HG03342 (cell line): ENCODE measurements around the gene SEMA3A.
"Not testable (repeated sequence)": the region's sequence is repeated elsewhere in the genome, so short reads cannot be mapped to it uniquely, and the experiment has no call there.

Source experiments
- ATAC-seq: cut with Tn5 transposase; IDR thresholded peaks from one replicate; pipeline ENCODE4 v1.9.1; 2021; ENCODE audit warnings: mild to moderate bottlenecking, moderate library complexity; ENCODE audit not compliant: unreplicated experiment

SEMA3A gene

GRCh38 chr7:84073186-84073875 is 121.3 kb downstream of the SEMA3A start:
- no peak for ATAC-seq

DNA sequence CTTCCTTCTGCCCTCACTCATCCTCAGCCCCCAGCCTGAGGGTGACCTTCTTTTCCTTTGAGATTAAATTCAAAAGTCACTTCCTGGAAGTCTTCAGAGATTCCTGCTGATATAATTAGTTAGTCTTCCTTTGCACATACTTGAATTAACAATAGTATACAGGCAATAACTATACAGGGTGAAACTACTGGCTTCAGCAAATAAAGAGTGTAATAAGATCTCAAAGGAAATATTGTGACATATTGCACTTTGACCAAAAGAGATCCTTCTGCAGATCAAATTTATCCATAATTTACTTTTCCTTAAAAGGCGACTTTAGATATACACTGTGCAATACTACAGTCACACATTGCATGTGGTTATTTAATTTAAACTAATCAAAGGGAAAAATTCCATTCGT is 123.8 kb downstream of the SEMA3A start:
- no peak for ATAC-seq

DNA sequence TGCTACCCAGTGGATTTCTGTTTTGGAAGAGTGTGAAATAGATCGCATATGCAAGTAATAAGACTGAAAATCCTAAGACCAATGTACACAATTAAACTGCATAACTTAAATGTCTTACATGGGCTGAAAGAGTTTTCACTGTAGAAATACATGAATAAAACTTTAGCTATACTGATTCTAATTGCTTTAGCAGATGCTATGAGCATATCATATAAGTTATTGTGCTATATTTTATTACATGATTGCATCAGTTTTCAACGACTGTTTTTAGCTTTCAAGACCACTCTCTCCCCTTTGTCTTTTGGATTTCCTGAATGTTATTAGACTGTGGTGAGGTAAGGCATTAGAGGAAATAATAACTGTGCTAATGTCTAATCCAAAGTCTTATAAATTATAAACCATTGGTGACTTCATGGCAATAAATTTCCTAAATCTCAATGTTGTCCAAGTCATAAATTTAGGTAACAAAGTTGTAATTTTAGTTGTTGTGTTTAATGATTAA is 124.5 kb downstream of the SEMA3A start:
- ATAC-seq: no peak

DNA sequence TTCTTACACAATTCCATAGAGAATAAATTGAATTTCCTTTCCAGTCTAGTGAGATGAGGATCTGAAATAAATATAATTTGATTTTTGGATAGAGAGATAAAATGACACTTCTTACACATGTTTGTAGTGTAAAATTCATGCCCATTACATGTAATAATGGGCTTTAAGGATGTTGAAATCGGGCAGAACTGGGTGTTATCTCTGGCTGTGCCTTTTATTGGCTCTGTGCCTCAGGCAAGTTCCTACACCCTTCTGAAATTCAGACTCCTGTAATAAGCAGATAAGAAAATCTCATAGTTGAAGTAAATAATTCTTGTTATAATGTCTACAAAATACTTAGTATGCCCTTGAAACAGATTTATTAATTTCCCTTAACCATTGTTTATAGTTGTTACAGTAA is 125.6 kb downstream of the SEMA3A start:
- ATAC-seq: no peak

DNA sequence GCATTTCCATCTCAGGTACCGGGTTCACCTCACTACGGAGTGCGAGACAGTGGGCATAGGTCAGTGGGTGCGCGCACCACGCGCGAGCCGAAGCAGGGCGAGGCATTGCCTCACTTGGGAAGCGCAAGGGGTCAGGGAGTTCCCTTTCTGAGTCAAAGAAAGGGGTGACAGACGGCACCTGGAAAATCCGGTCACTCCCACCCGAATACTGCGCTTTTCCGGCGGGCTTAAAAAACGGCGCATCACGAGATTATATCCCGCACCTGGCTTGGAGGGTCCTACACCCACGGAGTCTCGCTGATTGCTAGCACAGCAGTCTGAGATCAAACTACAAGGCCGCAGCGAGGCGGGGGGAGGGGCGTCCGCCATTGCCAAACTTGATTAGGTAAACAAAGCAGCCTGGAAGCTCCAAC is 132.1 kb downstream of the SEMA3A start:
- not testable (repeated sequence) for ATAC-seq

GRCh38 chr7:84060760-84061261 is 133.8 kb downstream of the SEMA3A start:
- no peak for ATAC-seq

GRCh38 chr7:84060000-84060399 is 134.6 kb downstream of the SEMA3A start:
- no peak for ATAC-seq

- no peak for ATAC-seq
Observed at GRCh38 chr7:84058311-84059076, 136.1 kb downstream of the SEMA3A start.

GRCh38 chr7:84057576-84057975 is 137.0 kb downstream of the SEMA3A start:
- no peak for ATAC-seq

- ATAC-seq: no peak
Observed at GRCh38 chr7:84055904-84056605, 138.5 kb downstream of the SEMA3A start.

DNA sequence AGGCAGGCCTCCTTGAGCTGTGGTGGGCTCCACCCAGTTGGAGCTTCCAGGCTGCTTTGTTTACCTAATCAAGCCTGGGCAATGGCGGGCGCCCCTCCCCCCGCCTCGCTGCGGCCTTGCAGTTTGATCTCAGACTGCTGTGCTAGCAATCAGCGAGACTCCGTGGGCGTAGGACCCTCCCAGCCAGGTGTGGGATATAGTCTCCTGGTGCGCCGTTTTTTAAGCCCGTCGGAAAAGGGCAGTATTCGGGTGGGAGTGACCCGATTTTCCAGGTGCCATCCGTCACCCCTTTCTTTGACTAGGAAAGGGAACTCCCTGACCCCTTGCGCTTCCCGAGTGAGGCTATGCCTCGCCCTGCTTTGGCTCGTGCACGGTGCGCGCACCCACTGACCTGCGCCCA is 139.4 kb downstream of the SEMA3A start:
- not testable (repeated sequence) for ATAC-seq

GRCh38 chr7:84049071-84049836 is 145.3 kb downstream of the SEMA3A start:
- no peak for ATAC-seq

DNA sequence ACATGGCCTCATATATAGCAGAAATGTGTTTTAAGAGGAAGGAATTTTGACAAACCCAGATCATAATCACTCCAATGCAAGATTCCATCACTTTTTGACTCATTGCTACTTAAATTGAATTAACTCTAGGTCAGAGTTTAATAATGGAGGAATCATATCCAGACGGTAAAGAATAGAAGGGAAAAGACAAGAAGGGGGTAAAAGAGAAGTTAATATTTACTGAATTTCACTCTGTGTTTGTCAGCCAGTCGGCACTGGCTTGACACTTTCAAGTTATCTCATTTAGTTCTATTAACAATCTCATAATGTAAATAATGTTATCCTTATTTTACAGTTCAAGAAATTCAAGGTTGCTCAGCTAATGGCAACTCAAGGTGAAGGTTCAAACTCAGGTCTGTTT is 147.5 kb downstream of the SEMA3A start:
- no peak for ATAC-seq

- no peak for ATAC-seq
Observed at GRCh38 chr7:84044834-84045233, 149.8 kb downstream of the SEMA3A start.

DNA sequence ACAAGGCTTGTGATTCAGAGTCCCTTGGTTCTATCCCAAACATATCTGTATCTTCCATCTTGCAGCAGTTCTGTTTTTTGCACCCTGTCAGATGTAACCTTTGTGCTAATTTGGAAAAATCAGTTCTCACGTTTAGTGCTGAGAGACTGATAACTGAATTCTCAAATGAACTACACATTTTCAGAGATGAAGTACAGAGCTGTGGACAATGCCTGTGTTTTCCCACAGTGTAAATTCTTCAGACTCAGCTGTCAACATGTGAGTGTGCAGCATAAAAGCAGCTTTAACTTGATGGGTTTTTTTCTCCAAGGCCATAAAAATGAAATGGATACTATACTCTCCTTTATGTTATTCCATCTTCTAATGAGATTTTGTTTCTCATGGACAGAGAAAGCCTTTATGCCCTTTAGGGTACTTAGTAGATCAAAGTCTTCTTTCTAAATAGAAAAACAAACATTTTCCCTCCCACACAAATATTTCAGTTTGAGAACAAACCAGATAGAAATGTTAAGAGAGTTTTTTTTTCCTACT is 150.9 kb downstream of the SEMA3A start:
- no peak for ATAC-seq

DNA sequence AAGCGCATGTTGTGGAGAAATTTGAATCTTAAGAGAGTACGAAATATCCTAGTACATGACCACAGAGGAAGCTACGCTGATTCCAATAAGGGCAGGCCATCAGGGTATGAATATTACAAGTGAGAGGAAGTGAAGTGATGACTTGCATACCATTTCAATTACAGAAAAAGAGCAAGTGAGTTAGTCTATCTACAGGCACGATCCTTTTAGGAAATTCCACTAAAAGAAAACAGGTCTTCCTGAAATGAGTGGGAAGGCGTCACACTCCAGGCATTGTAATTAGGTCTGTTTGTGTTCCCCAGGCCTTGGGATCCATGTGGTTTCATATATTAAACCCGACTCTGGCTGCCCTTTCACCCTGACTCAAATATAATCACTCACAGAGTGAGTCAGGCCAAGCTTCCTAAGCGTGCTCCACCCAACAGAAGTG is 152.5 kb downstream of the SEMA3A start:
- ATAC-seq: no peak

- ATAC-seq: no peak
Observed at GRCh38 chr7:84041649-84042048, 152.9 kb downstream of the SEMA3A start.

GRCh38 chr7:84040355-84040754 is 154.2 kb downstream of the SEMA3A start:
- ATAC-seq: no peak

- no peak for ATAC-seq
Observed at GRCh38 chr7:84039432-84039831, 155.2 kb downstream of the SEMA3A start.

DNA sequence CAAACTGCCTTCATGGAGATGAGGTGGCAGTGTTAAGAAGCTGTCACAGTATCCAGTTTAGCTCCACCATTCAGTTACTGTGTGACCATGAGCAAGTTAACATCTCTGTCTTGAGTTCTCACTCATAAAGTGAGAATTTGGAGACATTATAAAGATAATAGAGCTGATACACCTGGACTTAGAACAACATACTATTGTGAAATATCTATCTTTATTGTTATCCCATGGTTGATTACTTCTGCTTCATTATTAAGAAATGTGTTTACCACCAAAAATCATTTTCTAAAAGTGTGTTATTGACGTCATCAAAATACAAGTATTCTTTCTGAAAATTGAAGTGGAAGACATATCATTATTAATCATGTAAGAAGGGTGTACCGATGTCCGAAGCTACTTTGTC is 166.9 kb downstream of the SEMA3A start:
- no peak for ATAC-seq
